ENCODE results near the gene ZACN.

GRCh38 chr17:76103274-76104139, 24.5 kb downstream of the ZACN start, which contains the start of gene EXOC7:
- no peak for TF ChIP-seq REST (IDR thresholded peaks at IDR 0.05)
- no peak for TF ChIP-seq BHLHE40 (IDR thresholded peaks at IDR 0.05; ENCODE audit: low read depth, low read length)
- TF ChIP-seq RARB (CRISPR knock-in tag; IDR thresholded peaks at IDR 0.05) = no peak
- no peak for TF ChIP-seq CTCF (IDR thresholded peaks at IDR 0.05)
- no peak; the same call in 1 of the 2 replicates for TF ChIP-seq PBX3 (IDR thresholded peaks at IDR 0.05)
- TF ChIP-seq CBX8 (IDR thresholded peaks at IDR 0.05) = no peak
